SU-DHL-6 (cell line): ENCODE measurements around the gene S100A7A.

Experiments used
- H2AFZ ChIP-seq: fragments of 200-600 bp; sonication (generic); 2 replicates; pipeline ENCODE4 v1.6.1; 2014; ENCODE audit warnings: low read depth, mild to moderate bottlenecking, moderate library complexity, mixed read lengths, antibody characterized with exemption, low read length; ENCODE audit not compliant: severe bottlenecking
- H3F3A ChIP-seq: fragments of 200-600 bp; shearing (Covaris generic); 2 replicates; pipeline ENCODE4 v1.6.0; 2016; ENCODE audit warnings: antibody characterized with exemption, mild to moderate bottlenecking; ENCODE audit not compliant: insufficient read depth
- H3K27ac ChIP-seq: fragments of 200-600 bp; sonication (generic); 2 replicates; pipeline ENCODE4 v1.5.1; 2016; ENCODE audit warnings: low read depth, mild to moderate bottlenecking, low read length, moderate library complexity, mixed read lengths
- H3K27me3 ChIP-seq: fragments of 200-600 bp; sonication (generic), shearing (Covaris generic); 2 replicates; pipeline ENCODE4 v1.6.0; 2014; ENCODE audit warnings: mild to moderate bottlenecking, low read length
- H3K36me3 ChIP-seq: fragments of 200-600 bp; sonication (generic); 2 replicates; pipeline ENCODE4 v1.6.1; 2014; ENCODE audit warnings: mild to moderate bottlenecking, low read length, mixed read lengths
- H3K4me2 ChIP-seq: fragments of 300-600, 200-600 bp; shearing (Covaris generic), sonication (generic); 2 replicates; pipeline ENCODE4 v1.6.0; 2014; ENCODE audit warnings: low read length, low read depth, mild to moderate bottlenecking; ENCODE audit not compliant: poor library complexity, severe bottlenecking
- H3K4me3 ChIP-seq: fragments of 200-600 bp; sonication (generic); 2 replicates; pipeline ENCODE4 v1.5.1; 2014; ENCODE audit warnings: antibody characterized with exemption, low read length, mild to moderate bottlenecking, mixed read lengths; ENCODE audit not compliant: insufficient read depth, poor library complexity, severe bottlenecking
- H3K79me2 ChIP-seq: fragments of 200-600 bp; sonication (generic); 2 replicates; pipeline ENCODE4 v1.6.1; 2014; ENCODE audit warnings: mild to moderate bottlenecking, low read length, moderate library complexity; ENCODE audit not compliant: insufficient read depth
- H3K9ac ChIP-seq: fragments of 200-600 bp; sonication (generic); 2 replicates; pipeline ENCODE4 v1.7.0; 2014; ENCODE audit warnings: mild to moderate bottlenecking, low read length
- H3K9me2 ChIP-seq: fragments of 200-600 bp; sonication (generic); replicated peaks from 2 replicates; pipeline ENCODE4 v1.6.1; 2014; ENCODE audit warnings: low read length; ENCODE audit not compliant: insufficient read depth
- H3K9me3 ChIP-seq: fragments of 200-600 bp; sonication (generic); 2 replicates; pipeline ENCODE4 v1.6.1; 2014; ENCODE audit warnings: low read length, mixed read lengths; ENCODE audit not compliant: insufficient read depth
- H4K20me1 ChIP-seq: fragments of 200-600 bp; sonication (generic); 2 replicates; pipeline ENCODE4 v1.6.1; 2014; ENCODE audit warnings: low read depth, mild to moderate bottlenecking, antibody characterized with exemption, low read length, moderate library complexity, mixed read lengths
- CTCF ChIP-seq: fragments of 200-600 bp; sonication (generic); IDR thresholded peaks from one replicate; pipeline ENCODE4 v1.5.1; 2017; ENCODE audit warnings: antibody characterized with exemption, mild to moderate bottlenecking, low read length, moderate library complexity; ENCODE audit not compliant: insufficient read depth, poor library complexity, severe bottlenecking
- EZH2phosphoT487 ChIP-seq: fragments of 200-600 bp; sonication (generic), shearing (Covaris generic); conservative IDR thresholded peaks from 2 replicates; pipeline ENCODE4 v1.6.1; 2018; ENCODE audit warnings: mild to moderate bottlenecking, antibody characterized with exemption, low read length, moderate library complexity, mixed read lengths

S100A7A gene

GRCh38 chr1:153430561-153430960, 14.2 kb downstream of the S100A7A start:
- Histone ChIP-seq H3F3A (no peaks in the 10 kb centered on the region), H3K27ac (no peak overlapping the region), H3K9me2 (no peaks in the 10 kb centered on the region), H2AFZ (no peak overlapping the region), H4K20me1 (no peaks in the 10 kb centered on the region), H3K36me3 (no peaks in the 10 kb centered on the region), H3K9me3 (no peaks in the 10 kb centered on the region), H3K9ac (no peak overlapping the region), H3K27me3 (no peaks in the 10 kb centered on the region), H3K4me3 (no peak overlapping the region), H3K79me2 (no peaks in the 10 kb centered on the region), H3K4me2 (no peak overlapping the region)
- TF ChIP-seq EZH2phosphoT487 (no peak), CTCF (no peak)

- Histone ChIP-seq H3K27me3 (no peaks in the 10 kb centered on the region), H3K4me2 (no peak overlapping the region), H4K20me1 (no peaks in the 10 kb centered on the region), H3F3A (no peaks in the 10 kb centered on the region), H3K9ac (no peak overlapping the region), H3K4me3 (no peak overlapping the region), H3K9me2 (no peaks in the 10 kb centered on the region), H3K79me2 (no peaks in the 10 kb centered on the region), H2AFZ (no peak overlapping the region), H3K36me3 (no peaks in the 10 kb centered on the region), H3K27ac (no peak overlapping the region), H3K9me3 (no peaks in the 10 kb centered on the region)
- TF ChIP-seq EZH2phosphoT487 (no peak), CTCF (no peak)
These were observed 14.7 kb downstream of the S100A7A start for GRCh38 chr1:153431002-153431401.

- Histone ChIP-seq H3K9ac (no peak overlapping the region), H3K27me3 (no peaks in the 10 kb centered on the region), H3K27ac (no peak overlapping the region), H3K79me2 (no peaks in the 10 kb centered on the region), H3K9me3 (no peaks in the 10 kb centered on the region), H3F3A (no peaks in the 10 kb centered on the region), H3K4me3 (no peak overlapping the region), H3K9me2 (no peaks in the 10 kb centered on the region), H3K4me2 (no peak overlapping the region), H3K36me3 (no peaks in the 10 kb centered on the region), H4K20me1 (no peaks in the 10 kb centered on the region), H2AFZ (no peak overlapping the region)
- TF ChIP-seq CTCF (no peak), EZH2phosphoT487 (no peak)
These were observed 15.1 kb downstream of the S100A7A start for GRCh38 chr1:153431427-153431826.

GRCh38 chr1:153431928-153432327, 15.6 kb downstream of the S100A7A start:
- Histone ChIP-seq H3F3A (no peaks in the 10 kb centered on the region), H3K27ac (no peak overlapping the region), H3K9me2 (no peaks in the 10 kb centered on the region), H3K27me3 (no peaks in the 10 kb centered on the region), H3K4me2 (no peak overlapping the region), H2AFZ (no peak overlapping the region), H4K20me1 (no peaks in the 10 kb centered on the region), H3K79me2 (no peaks in the 10 kb centered on the region), H3K9me3 (no peaks in the 10 kb centered on the region), H3K36me3 (no peaks in the 10 kb centered on the region), H3K4me3 (no peak overlapping the region), H3K9ac (no peak overlapping the region)
- no peak for TF ChIP-seq EZH2phosphoT487
- TF ChIP-seq CTCF: no peak
